ENCODE results near the gene ATP5MC2. TPM values are rescaled to one million over a fixed set of nuclear protein-coding genes. Genes with fewer than 3 reads are reported as not detected.

The ATP5MC2 gene
- total and polyA plus RNA-seq, 2 of the 4 experiments (the other 2 are of a cell fraction) = 309 to 361 TPM

DNA sequence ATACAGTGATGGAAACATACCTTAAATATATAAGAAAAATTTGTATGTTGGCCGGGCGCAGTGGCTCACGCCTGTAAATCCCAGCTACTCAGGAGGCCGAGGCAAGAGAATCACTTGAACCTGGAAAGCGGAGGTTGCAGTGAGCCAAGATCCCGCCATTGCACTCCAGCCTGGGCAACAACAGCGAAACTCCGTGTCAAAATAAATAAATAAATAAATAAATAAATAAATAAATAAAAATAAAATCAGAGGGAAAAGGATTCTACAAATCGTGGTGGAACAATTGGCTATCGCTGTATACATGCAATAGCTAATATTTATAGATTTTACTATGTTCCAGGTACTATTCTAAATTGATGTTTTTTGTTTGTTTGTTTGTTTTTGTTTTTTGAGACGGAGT lies 48.0 kb downstream of the ATP5MC2 start:
- intact Hi-C loops (cut with micrococcal nuclease) (no loop called here), dilution Hi-C loops (cut with HindIII; ENCODE audit: low sequenced_read_pairs, unreplicated experiment) (no loop called here), in situ Hi-C loops (cut with MboI; ENCODE audit: low sequenced_read_pairs) (no loop called here)
- ChIA-PET POLR2A (ENCODE audit: unreplicated experiment) (interaction anchor here (0.6 kb wide), 1 partner anchor 50 kb away, joined by 3 read pairs; no protein-coding TSS in a partner anchor), CTCF (interaction anchor here (1.6 kb wide), 1 partner anchor 84 kb away, joined by 3 read pairs; no protein-coding TSS in a partner anchor)
- Histone ChIP-seq H3K4me1 (ENCODE audit: control insufficient read depth, insufficient read depth, low read length) (peaks cover 2% of the 10 kb centered on the region; the same call in 1 of the 2 replicates), H3K27me3 (ENCODE audit: control insufficient read depth, insufficient read depth, low read length) (no peaks in the 10 kb centered on the region; the same call in 1 of the 2 replicates), H2AK5ac (ENCODE audit: low read depth, low read length) (no peak overlapping the region), H3K18ac (ENCODE audit: low read depth, low read length) (no peak overlapping the region), H2BK5ac (ENCODE audit: low read depth, low read length, poor library complexity, severe bottlenecking) (no peak overlapping the region), H3K9me1 (ENCODE audit: insufficient read depth, low read length) (peaks cover 3% of the 10 kb centered on the region; the same call in 1 of the 2 replicates), H2BK20ac (ENCODE audit: low read depth, low read length) (no peak overlapping the region), H4K91ac (ENCODE audit: insufficient read depth, low read depth, low read length) (no peak overlapping the region), H3K23ac (ENCODE audit: low read depth, low read length) (no peak overlapping the region), H3K27ac (ENCODE audit: insufficient read depth, low read length) (no peak overlapping the region), H3K4ac (ENCODE audit: low read depth, low read length) (no peak overlapping the region), H3K4me3 (ENCODE audit: insufficient read depth, low read depth, low read length) (no peak overlapping the region), H4K5ac (ENCODE audit: low read depth, low read length) (no peak overlapping the region), H3K9me3 (ENCODE audit: control insufficient read depth, insufficient read depth, low read length) (no peaks in the 10 kb centered on the region), H4K8ac (ENCODE audit: low read depth in 2 of 2, low read length in 2 of 2) (no peak overlapping the region), H2AK9ac (replicated peaks; ENCODE audit: low read depth, low read length, poor library complexity) (no peak overlapping the region), H3K36me3 (ENCODE audit: control insufficient read depth, insufficient read depth, low read length) (no peaks in the 10 kb centered on the region), H2BK120ac (ENCODE audit: low read depth, low read length) (no peak overlapping the region), H3K9ac (ENCODE audit: low read depth, low read length) (no peak overlapping the region), H2BK15ac (ENCODE audit: low read depth, low read length) (no peak overlapping the region), H3K4me2 (ENCODE audit: low read depth, low read length) (no peak overlapping the region), H3K14ac (replicated peaks; ENCODE audit: low read depth, low read length) (no peak overlapping the region), H3K56ac (ENCODE audit: extremely low read depth, insufficient read depth, low read length) (no peak overlapping the region), H3K79me1 (ENCODE audit: low read depth in 1 of 2, low read length in 2 of 2) (peaks cover 0 to 23% of the 10 kb centered on the region in 2 experiments; a peak in 3 of 4 replicates), H2AFZ (replicated peaks; ENCODE audit: low read length, poor library complexity) (no peak overlapping the region), H4K20me1 (ENCODE audit: insufficient read depth, low read length) (peaks cover 7% of the 10 kb centered on the region; the same call in 1 of the 2 replicates)
- WGBS, 2 experiments (ENCODE audit: extremely low coverage in 2 of 2, insufficient read length in 1 of 2) = no CpG with 5 or more reads among the region's 11 CpGs
- no peak for ATAC-seq (ENCODE audit: low read depth)
- BruUV-seq (replicated peaks) = no TSS peak
- DNase-seq = no peak
- no peak for TF ChIP-seq FOS (IDR thresholded peaks at IDR 0.05; ENCODE audit: low read depth, low read length)
- no peak for TF ChIP-seq RAD21 (IDR thresholded peaks at IDR 0.05; ENCODE audit: low read length)
- TF ChIP-seq CEBPB (IDR thresholded peaks at IDR 0.05; ENCODE audit: low read depth, low read length) = no peak
- no peak for TF ChIP-seq SMC3 (IDR thresholded peaks at IDR 0.05; ENCODE audit: low read depth, low read length)
- TF ChIP-seq, protein P1, sequence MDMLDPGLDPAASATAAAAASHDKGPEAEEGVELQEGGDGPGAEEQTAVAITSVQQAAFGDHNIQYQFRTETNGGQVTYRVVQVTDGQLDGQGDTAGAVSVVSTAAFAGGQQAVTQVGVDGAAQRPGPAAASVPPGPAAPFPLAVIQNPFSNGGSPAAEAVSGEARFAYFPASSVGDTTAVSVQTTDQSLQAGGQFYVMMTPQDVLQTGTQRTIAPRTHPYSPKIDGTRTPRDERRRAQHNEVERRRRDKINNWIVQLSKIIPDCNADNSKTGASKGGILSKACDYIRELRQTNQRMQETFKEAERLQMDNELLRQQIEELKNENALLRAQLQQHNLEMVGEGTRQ (IDR thresholded peaks at IDR 0.05; ENCODE audit: low read depth, low read length) = no peak
- TF ChIP-seq MAZ (IDR thresholded peaks at IDR 0.05; ENCODE audit: borderline replicate concordance, low read depth, low read length) = no peak
- no peak for TF ChIP-seq POLR2A (IDR thresholded peaks at IDR 0.05; ENCODE audit: low read depth, low read length)
- TF ChIP-seq RCOR1 (IDR thresholded peaks at IDR 0.05; ENCODE audit: insufficient replicate concordance, low read length) = no peak
- TF ChIP-seq MXI1 (IDR thresholded peaks at IDR 0.05; ENCODE audit: borderline replicate concordance, low read depth, low read length) = no peak
- no peak for TF ChIP-seq MAFK (IDR thresholded peaks at IDR 0.05; ENCODE audit: low read depth, low read length)
- no peak for TF ChIP-seq RFX5 (IDR thresholded peaks at IDR 0.05; ENCODE audit: low read depth, low read length)
- TF ChIP-seq, protein P2, sequence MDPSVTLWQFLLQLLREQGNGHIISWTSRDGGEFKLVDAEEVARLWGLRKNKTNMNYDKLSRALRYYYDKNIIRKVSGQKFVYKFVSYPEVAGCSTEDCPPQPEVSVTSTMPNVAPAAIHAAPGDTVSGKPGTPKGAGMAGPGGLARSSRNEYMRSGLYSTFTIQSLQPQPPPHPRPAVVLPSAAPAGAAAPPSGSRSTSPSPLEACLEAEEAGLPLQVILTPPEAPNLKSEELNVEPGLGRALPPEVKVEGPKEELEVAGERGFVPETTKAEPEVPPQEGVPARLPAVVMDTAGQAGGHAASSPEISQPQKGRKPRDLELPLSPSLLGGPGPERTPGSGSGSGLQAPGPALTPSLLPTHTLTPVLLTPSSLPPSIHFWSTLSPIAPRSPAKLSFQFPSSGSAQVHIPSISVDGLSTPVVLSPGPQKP (IDR thresholded peaks at IDR 0.05; ENCODE audit: borderline replicate concordance, low read depth, low read length) = no peak
- no peak for TF ChIP-seq BHLHE40 (IDR thresholded peaks at IDR 0.05; ENCODE audit: low read depth, low read length)
- TF ChIP-seq NFE2L2 (IDR thresholded peaks at IDR 0.05; ENCODE audit: low read depth, low read length) = no peak
